Cardiac fibroblast (primary cell): Measurements from ENCODE around the gene SFTPB.

ENCODE experiments used
- DNase-seq, 2 donors: peaks; one replicate each; pipeline versions ENCODE4 v3.0.0 to v3.0.0-alpha.2; 2010; ENCODE audit warnings: low read depth in 2 of 2
- H3K4me3 ChIP-seq, 2 donors: replicated peaks in 1 of 2; 1 replicate in 1 of 2; 2 replicates in 1 of 2; pipeline ENCODE4 v1.5.1; 2011; ENCODE audit warnings: low read depth in 2 of 2, low read length in 2 of 2, mild to moderate bottlenecking in 2 of 2, moderate library complexity in 1 of 2
- TF ChIP-seq, protein P1 (sequence below): IDR thresholded peaks from one replicate; pipeline ENCODE4 v1.5.1; 2011; ENCODE audit warnings: low read depth, mild to moderate bottlenecking, low read length, inconsistent platforms

The SFTPB gene

DNA sequence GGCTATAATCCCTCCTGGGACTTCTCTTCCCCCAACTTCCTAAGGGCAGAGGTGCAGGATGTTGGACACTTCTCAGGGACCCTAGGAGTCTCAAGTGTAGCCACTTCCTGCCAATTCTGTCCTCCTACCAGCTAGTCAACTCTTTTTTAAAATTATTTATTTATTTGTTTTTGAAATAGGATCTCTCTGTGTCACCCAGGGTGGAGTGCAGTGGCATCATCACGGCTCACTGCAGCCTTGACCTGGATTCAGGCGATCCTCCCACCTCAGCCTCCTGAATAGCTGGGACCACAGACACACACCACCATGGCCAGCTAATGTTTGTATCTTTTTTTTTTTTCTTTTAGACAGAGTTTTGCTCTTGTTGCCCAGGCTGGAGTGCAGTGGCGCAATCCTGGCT, 11.5 kb downstream of the SFTPB start:
- peak in 1 of 2 donors; percentile 38 for DNase-seq
- TF ChIP-seq, protein P1, sequence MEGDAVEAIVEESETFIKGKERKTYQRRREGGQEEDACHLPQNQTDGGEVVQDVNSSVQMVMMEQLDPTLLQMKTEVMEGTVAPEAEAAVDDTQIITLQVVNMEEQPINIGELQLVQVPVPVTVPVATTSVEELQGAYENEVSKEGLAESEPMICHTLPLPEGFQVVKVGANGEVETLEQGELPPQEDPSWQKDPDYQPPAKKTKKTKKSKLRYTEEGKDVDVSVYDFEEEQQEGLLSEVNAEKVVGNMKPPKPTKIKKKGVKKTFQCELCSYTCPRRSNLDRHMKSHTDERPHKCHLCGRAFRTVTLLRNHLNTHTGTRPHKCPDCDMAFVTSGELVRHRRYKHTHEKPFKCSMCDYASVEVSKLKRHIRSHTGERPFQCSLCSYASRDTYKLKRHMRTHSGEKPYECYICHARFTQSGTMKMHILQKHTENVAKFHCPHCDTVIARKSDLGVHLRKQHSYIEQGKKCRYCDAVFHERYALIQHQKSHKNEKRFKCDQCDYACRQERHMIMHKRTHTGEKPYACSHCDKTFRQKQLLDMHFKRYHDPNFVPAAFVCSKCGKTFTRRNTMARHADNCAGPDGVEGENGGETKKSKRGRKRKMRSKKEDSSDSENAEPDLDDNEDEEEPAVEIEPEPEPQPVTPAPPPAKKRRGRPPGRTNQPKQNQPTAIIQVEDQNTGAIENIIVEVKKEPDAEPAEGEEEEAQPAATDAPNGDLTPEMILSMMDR: no peak
- H3K4me3 ChIP-seq: no peak overlapping the region

DNA sequence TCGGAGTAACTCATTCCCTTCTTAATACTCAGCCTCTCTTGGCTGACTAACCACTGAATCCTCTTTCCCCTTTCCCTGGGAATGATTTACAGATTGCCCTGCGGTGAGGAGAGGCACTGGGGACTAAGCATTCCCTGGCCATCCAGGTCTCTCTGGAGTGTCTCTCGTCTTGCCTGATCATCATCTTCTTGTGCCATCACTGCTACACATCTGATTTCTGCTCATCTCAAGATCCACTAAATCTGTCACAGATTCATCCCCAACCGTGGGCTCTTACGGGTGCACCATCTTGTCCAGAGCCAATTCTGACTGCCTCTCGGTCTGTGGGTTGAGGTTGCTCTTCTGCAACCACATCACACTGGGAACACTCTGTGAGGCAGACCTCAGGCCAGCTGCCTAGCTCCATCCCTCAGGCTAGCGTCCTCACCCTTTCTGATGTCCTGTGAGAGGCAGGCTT, 12.0 kb downstream of the SFTPB start:
- no peak overlapping the region for H3K4me3 ChIP-seq
- DNase-seq: peak in 1 of 2 donors; percentile 62
- TF ChIP-seq, protein P1: no peak

DNA sequence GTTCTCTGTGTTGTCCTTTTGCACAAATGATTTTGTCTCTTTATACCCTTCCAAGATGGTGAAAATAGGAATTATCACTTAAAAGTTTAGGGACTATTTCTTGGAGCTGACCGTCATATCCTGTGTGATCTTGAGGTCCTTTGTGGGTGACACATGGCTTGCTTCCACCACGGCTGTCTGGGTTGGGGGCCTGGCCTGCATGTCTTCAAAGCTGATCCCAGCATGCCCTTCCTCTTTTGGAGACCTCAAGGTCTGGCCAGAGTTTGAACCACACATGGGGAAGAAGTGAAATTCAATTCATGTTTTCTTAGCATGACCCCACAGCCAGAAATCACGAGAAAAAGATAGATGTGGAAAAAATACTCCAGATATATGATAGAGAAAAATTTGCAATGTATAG, 14.0 kb downstream of the SFTPB start:
- no peak overlapping the region for H3K4me3 ChIP-seq
- TF ChIP-seq, protein P1: no peak
- DNase-seq: no peak

DNA sequence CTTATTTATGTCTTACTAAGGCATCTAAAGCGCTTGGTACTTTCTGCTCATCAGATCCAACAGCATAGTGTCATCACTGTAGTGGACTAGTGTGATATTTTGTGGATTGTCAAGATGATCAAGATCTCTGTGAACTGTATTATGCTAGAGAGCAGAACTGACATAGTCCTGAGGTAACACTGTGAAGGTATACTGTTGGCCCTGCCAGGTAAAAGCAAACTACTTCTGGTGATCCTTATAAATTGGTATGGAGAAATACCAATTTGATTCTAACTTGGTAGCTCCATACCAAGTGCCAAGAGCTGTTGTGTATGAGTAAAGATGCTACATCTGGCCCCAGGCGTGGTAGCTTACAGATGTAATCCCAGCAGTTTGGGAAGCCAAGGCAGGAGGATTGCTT, 15.9 kb downstream of the SFTPB start:
- TF ChIP-seq, protein P1: no peak
- no peak for DNase-seq
- no peak overlapping the region for H3K4me3 ChIP-seq

DNA sequence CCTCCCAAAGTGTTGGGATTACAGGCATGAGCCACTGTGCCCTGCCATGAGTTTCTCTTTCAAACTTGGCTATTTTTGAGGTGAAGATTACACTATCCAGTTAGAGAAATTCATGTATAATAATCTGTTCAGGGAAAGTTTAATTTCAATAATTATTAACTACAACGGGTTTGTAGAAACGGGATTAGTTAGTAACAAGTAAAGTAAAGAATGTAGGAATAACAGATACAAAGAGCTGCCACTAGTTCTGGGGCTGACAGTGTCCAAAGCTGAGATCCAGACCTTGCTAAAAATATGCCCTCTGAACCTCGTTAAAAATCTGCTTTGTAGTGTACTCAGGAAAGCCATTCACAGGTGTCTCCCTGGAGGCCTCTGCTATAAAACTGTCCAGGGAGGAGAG, 16.9 kb downstream of the SFTPB start:
- DNase-seq: no peak
- H3K4me3 ChIP-seq: no peak overlapping the region
- TF ChIP-seq, protein P1: no peak

DNA sequence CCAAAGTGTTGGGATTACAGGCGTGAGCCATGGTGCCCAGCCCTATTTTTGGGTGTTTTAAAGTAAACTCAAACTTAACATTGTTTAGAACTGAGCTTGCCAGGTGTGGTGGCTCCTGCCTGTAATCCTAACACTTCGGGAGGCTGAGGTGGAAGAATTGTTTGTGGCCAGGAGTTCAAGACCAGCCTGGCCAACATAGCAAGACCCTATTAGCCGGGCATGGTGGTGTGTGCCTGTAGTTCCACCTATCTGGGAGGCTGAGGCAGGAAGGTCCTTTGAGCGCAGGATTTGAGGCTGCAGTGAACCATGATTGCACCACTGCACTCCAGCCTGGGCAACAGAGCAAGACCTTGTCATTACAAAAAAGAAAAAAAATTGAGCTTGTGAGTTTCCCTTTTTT, 17.5 kb downstream of the SFTPB start:
- TF ChIP-seq, protein P1: no peak
- no peak for DNase-seq
- H3K4me3 ChIP-seq: no peak overlapping the region
